Fibroblast of skin of back (primary cell): ENCODE results near the gene ATP8A1.

Experiments used
- DNase-seq: peaks from one replicate; pipeline ENCODE4 v3.0.0-alpha.2; 2013

ATP8A1 gene

DNA sequence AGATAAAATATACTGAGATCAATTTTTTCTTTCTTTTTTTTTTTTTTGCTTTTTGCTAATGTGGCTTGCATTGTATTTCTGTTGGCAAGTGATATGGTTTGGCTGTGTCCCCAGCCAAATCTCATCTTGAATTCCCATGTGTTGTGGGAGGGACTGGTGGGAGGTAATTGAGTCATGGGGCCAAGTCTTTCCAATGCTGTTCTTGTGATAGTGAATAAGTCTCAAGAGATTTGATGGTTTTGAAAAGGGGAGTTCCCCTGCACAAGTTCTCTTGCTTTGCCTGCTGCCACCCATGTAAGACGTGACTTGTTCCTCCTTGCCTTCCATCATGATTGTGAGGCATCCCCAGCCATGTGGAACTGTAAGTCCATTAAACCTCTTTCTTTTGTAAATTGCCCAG lies 195.7 kb downstream of the ATP8A1 start:
- DNase-seq, result peak; percentile 7

DNA sequence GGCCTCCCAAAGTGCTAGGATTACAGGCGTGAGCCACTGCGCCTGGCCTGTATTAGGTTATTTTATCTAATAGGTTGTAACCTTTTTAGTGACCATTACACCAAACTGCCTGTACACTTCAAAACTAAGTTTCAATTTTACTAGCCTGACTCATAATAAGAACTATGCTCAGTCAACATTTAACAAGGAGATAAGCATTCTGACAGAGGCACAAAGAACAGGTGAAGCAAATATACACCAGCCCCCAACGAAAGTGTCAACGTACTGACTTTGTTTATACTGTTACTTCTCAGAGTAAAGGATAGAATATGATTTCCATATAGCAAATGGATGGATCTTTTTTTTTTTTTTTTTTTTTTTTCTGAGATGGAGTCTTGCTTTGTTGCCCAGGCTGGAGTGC lies 196.9 kb downstream of the ATP8A1 start:
- DNase-seq, result no peak

DNA sequence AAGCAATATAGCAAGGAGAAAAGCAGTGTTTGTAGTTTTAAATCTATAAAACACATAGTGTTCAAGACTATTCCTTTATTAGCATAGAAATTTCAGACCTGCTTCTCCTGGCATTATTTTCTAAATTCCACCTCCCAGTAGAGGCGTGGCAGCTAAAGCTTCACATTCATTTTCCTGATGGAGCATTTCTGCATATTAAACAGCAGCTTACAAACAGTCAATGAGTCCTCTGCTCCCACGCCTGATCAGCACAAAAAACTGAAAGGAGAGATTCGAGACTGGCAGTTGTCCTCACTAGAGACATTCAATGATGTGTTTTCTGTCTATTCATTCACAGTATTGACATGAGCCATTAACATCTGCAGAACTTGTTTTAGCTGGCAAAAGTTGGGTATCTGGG lies 198.2 kb downstream of the ATP8A1 start:
- no peak for DNase-seq

DNA sequence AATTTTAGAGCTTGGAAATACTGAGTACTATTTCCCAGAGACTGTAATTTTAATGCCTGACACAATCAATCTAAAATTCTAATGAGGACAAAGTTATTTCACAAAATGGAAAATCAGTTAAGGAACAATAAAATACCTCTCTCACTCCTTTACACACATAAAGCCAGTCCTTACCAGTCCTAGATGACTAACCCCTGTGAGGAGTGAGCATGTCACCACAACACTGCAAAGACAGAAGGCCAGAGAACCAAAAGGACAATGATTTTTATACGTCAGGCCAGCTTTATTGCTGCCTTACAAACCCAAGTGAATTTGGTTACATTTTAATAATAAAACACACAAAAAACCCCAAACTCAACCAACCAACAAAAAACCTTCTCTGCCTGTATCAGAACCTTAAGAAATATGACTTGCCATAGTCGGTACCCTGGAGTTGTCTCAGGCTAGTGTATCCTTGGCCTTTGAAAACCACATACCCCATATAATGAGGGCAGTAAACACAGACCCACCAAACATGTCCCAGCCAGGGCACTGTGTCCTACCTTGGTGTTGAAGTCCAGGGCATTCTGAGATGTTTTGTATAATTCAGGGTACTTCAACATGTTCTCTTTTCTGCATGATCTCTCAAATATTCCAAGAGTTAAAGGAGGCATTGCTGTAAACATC lies 202.0 kb downstream of the ATP8A1 start:
- DNase-seq, result no peak

DNA sequence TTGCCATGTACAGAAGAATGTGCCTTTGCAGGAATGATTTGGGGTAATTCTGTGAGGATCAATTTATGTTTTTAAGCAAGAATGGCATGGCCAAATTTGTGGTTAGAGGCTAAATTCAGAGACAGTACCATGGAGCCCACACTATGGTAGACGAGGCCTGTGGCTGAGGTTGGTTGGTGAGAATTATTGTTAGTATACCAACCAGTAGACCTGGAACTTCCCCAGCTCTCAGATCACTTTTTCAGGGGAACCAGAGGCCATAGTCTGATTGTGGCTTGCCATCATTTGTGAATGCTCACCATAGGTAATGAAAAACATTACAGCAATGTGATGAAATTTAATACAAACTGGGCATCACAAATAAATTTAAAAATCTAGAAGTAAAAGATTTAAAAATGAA lies 203.3 kb downstream of the ATP8A1 start:
- DNase-seq, result no peak

DNA sequence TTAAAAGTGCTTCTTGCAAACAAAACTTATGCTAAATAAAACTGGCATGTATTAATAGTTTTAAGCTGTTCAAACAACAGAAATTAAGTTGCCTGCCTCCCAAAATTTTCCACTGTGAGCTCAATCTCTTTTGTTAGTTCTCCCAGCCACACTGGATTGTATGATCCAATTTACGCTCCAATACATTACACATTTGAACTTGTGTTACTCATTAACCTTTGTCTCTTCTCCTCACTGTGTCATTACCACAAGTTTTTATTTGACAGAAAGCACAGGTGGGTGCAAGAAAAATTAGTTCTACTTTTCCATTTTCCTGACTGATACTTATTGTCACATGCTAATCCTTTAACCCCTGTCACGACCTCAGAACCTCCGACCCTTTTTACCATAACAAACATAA lies 204.1 kb downstream of the ATP8A1 start:
- no peak for DNase-seq

DNA sequence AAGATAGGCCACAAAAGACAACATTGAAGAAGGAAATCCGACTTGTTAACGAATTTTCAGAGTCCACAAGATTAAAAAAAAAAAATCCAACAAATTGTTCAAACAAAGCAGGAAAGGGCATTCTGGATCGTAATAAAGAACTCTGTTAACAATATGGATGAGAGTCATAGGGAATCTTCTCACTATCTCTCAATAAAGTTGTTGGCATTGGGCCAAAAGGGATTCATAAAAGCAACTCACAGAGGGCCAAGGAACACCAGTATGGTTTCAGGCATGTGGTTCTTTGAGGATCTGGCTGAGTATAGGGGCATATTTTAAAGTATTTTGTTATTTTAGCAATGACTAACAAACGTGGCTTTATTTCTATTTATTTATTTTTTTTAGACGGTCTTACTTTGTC lies 210.1 kb downstream of the ATP8A1 start:
- peak; percentile 13 for DNase-seq

DNA sequence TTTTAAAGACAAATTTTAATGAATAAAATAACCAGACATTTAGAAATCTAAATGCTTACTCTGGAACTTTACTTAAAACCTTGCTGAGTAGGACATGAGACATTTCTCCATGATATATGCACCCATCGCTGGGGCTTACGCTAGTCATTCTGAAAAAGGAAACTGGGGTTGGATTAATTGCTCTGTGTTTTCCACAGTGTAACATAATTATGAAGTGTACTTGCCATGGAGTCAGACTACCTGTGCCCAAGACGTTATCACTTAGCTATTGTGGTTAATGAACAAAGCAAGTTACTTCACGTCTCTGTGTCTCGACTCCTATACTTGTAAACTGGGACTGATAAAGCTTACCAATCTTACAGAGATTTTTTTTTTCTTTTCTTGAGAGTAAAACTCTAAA lies 211.9 kb downstream of the ATP8A1 start:
- no peak for DNase-seq

DNA sequence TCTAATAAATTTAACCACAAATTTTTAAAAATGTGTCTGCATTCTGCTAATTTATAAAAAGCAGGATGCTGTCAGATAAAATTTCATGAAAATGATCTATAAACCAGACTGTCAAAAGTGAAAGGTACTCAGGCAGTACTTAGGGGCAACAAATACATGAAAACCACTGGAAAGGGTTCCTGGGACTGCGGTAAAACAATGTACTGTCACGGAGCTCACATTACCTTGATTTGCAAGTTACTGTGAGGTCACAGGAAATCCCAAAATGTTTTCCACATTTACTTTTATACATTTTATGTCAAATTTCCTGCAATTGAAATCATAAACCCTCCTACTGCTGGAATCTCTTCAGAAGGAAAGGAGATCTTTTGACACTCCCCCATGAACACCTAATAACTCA lies 214.3 kb downstream of the ATP8A1 start:
- no peak for DNase-seq

DNA sequence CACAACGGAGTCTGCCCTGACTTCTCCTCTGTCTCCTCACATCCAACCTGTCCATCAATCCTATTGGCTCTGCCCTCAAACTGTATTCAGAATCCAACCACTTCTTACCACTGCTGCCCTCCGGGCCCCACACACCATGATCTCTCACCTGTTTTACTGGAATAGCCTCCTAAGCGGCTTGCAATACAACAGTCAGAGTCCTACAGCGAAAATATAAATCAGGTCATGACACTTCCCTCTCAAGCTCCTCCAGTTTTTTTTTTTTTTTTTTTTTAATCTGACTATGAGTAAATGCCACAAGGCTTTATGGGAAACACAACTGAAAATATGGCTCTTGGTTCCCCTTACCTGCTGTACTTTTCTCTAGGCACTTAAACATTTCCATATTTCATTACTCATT lies 216.8 kb downstream of the ATP8A1 start:
- no peak for DNase-seq

DNA sequence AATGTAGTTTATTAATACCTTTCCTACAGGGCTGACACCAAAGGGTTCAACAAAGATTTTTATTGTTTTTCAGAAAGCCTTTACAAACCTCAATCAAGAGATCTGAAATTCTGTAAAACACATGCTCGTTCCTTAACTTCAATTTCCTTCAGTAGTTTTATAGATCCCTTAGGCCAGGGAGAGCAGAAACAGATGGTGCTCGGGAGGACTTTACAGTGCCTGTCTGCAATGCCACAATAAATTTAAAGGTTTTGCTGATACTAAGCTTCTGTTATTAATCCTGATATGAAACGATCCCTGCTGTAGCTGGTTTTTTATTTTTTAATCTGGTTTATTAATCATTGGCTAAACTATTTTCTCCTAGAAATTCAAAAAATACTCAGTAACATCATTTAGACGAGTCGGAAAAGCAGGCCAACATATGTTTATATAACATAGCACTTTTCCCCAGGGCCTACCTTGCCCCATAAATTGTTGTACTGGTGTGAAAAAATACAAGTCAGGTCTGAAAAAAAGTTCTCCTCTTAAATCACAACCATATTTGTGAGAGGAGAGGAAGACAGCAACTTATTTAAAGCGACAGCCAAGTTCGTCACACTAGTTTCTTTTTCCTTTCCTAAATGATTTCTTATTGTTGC lies 219.9 kb downstream of the ATP8A1 start:
- no peak for DNase-seq

DNA sequence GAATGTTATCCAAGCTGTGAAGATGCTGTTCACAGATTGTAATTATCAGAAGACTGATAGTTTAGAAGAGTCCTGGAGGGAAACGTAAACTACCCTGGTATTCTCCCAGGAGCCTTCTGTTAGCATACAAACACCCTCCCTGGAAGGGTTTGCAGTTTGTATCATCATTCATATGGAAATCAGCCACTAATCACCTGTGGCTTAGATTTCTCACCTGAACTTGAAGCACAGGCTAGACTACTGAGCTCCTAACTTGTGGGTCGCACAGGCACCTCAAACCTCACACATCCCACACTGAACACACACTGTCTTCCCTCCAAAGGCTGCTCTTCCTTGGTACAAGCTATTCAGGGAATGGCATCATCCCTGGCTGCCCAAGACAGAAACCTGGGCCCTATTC lies 228.9 kb downstream of the ATP8A1 start:
- DNase-seq, result no peak

DNA sequence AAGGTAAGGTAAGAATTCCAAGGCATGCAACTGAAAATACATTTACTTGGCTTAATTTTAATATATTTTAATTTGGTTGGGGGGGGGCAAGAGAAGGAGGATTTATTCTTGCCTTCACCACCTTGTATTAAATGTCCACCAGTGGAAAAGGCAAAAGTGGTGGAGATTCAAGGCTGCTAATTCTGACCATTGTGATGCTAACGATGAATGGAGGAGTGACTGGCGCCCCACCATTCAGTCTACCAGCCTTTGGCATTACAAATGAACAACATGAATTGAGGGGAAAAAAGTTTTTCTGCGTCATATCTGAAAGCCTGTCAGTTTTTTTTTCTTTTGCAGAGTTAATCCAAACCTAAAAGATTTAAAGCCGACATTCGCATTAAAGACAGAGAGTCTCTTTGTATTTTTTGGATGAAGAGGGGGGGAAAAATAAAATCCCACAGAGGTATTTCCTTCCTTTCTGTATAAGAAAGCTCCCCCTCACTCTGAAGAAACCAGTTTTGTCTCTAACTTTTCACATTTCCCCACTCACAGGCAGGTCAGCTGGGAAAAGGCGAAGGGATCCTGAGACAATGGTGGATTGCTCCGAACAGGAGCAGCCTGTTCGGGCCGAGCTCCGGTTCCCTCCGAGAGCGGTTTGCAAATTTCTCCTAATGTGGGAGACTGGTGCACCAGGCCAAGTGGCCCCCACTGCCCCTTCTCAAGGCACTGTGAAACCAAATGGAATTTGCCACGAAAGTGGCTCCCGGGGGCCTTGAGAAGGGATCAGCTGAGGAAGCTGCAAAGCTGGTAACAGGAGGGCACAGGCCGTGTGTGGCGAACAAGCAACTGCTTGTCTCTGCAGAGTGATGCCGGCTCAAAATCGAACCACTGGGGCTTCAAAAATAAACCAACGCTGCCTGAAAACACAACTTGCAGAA lies 231.5 kb downstream of the ATP8A1 start:
- DNase-seq, result no peak

DNA sequence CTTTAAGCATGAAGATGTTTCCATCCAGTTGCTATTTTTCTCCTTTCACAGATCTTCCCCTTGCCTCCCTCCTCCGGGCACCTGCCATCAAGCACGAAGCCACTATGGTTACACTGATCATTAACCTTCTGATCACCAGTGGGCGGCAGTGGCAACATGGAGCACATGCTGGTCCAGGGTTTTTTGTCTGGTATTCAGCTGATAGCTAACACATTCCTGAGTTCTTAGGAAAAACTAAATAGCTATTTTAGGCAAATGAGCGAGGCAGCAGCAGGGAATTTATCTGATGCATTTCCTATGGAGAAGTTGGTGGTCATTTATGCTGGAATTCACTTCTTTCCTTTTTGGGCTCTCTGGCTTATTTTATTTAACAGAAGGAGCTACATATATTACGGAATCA lies 236.8 kb downstream of the ATP8A1 start:
- peak; percentile 74 for DNase-seq

DNA sequence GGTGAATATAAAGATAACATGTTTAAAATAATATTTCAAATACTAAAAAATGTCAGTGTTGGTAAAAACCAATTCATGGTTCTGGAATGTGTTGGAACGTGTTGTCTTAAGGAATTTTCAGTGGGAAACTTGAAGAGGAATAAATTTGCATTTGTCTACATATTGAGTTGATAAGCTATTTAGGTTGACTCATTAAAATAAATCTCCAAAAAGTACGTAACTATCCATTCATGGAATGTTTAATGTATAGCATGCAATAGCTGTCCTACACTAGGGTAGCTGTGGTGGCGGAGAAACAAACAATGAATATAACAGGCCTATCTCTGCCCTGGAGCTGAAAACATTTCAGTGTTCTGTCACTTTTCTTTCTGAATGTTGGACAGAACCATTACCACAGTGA lies 239.4 kb downstream of the ATP8A1 start:
- peak; percentile 78 for DNase-seq

DNA sequence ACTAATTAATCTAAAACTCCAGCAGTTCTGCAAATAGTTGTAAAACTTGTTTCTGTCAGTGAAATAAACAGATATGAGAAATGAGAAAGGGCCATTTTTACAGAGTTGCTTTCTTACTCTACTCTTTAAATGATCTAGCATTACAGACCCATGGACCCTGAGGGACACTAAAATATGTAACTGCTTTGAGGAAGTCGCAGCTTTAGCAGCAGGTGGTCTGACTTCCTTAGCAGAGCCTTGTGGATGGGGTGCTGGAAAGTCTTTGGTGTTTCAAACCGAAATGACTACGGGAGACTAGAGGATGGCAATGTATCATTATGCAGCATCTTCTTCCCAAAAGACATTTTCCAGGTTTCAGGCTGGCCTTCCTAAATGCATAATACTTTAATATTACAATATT lies 240.9 kb downstream of the ATP8A1 start:
- DNase-seq, result no peak

DNA sequence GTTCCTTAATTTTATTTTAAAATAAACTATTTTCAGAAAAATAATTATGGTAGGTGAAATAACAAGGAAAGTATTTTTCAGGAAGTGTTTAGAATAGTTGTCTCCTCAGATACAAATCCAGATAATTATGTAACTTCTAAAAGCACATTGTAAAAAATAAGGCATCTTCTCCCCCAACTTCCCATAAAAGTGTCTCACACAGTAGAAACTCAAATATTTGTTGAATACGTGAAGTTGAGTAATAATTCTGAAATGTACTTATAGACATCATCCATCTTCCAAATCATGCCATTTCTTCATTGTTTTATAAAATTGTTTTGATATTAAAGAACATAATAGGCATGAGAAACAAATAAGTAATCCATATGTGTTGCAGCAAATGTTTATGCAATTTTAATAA lies 241.6 kb downstream of the ATP8A1 start:
- peak; percentile 45 for DNase-seq

DNA sequence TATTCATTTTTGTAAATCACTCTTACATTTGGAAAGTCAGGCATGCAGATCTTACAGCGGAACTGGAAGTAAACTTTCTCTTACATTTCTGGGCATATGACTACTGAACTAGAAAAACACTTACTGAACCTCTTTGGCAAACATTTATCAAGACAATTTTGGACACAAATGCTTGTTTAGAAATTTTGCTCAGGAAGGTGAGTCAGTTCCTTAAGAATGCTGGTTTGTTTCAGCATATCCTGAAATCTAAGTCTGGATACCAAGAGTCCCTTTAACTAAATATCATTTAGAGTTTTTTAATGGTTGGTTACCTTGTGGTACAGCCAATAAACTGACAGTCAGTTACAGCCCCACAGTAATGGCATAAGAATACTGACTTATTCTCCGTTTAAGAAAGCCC lies 244.7 kb downstream of the ATP8A1 start:
- DNase-seq, result peak; percentile 90

DNA sequence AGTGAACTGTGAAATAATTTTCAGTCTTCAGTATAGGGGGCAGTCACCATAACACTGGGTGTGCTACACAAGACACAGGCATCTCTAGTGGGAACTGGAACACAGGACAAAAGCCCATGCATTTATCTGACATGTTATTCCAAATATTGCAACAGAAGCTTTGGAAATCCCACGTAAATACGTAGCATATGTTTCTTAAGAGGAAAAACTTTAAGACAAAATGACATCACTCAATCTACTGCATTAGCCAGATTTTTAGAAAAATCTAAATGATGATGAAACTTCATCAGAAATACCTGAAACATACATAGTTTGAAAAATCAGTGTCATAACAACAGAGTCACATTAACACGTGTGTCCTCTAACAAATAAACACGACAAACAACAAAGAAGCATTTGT lies 245.1 kb downstream of the ATP8A1 start:
- DNase-seq, result no peak

DNA sequence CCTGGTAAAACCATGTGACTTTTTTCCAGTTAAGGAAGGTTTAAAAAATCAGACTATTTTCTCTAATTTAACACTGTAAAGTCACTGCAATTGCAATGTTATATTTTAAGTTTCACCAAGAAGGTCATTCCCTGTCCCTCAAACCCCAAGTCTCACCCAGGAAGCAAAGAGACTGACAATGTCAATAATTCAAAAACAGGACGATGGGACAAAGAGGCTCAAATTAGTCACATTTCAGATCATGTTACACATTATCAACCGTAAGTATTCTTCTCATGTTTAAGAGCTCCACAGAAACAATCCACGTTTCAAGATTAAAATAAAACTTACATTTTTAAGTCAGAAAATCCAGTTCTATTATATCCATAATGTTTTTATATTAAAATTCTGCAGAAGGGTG lies 246.5 kb downstream of the ATP8A1 start:
- no peak for DNase-seq

DNA sequence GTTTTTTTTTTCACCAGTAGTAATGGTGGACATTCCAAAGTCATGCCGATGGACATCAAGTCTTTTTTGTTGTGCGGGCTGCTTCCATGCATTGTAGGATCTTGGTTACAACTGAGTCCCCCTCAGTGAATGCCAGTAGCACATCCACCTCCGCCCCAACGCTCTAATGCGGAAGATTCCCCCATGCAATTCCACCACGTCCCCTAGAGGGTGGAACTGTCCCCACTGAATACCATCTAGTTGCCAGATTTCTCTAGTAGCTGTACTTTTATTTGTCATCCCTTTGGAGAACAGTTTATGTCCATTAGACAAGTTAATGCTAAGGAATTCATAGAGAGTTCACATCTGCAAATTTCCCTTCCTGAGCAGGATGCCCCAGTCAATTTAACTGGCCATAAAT lies 252.9 kb downstream of the ATP8A1 start:
- DNase-seq, result no peak

DNA sequence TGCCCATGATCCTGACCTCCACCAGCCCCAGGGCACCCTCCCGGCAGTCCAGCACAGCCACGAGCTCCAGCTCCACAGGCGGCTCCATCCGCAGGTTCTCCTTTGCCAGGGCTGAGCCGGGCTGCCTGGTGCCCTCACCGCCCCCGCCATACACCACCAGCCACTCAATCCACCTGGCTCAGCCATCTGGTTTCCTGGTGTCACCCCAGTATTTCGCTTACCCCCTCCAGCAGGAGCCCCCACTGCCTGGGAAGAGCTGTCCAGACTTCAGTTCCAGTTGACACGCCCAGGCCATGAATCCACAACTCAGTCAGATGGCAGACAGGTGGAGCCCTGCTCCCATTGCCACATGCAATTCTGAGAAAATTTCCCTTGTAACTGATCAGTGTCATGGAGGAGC lies 255.7 kb downstream of the ATP8A1 start:
- DNase-seq, result no peak

DNA sequence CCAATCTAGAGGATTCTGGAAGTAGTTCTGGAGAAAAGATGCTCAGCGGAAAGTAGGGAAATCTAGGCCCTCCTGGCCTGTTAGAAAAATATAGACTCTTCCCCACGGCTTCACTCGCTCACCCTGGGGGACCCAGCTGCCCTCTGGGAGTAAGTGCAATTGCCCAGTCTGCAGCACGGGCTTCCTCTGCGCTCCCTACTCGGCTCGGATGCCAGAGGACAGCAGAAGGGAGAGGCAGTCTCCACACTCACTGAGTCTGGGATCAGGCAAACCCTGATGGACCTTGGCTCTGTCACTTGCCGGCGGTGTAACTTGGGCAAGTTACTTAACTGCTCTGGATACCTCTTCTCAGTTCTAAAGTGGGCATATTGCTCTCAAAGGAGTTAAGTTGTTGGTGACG lies 257.5 kb downstream of the ATP8A1 start:
- no peak for DNase-seq

DNA sequence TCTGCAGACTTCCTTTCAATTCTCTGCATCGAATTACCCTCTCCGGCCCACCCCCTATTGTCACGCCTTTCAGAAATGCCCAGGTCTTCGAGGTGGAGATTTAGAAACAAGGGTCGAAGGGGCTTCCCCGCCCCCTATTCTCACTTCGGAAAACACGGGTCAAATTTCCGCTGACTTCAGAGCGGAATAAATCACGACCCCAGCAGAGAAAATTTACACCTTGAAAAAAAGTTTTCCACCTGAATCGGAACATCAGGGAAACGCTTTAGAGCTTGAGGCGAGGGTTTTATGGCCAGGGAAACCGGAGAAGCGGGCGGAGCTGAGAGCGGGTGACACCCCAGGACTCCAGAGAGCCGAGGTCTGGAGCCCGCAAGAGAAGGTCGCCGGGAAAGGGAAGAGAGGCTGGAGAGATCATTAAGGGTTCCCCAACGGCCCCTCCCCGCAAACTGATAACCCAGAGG lies 258.0 kb downstream of the ATP8A1 start:
- no peak for DNase-seq
